Stimulated activated CD8-positive, alpha-beta memory T cell treated with anti-CD3 and anti-CD28 coated beads, Interleukin-7, amount 100 ng/mL, for 4 hours (primary cell): ENCODE data around the gene TACR3.
"Not testable (repeated sequence)": the region's sequence is repeated elsewhere in the genome, so short reads cannot be mapped to it uniquely, and the experiment has no call there.

Source experiments
- DNase-seq, 2 donors: peaks; one replicate each; pipeline ENCODE4 v3.0.0-alpha.2; 2020; ENCODE audit warnings: low read depth in 2 of 2

Gene TACR3

GRCh38 chr4:103719830-103720207 lies at the start of gene TACR3:
Gene TACR3, minus strand, starts transcription at chr4:103719985. Its CDS starts 310 bp downstream, at chr4:103719675.
- no peak for DNase-seq

GRCh38 chr4:103757631-103758030 lies 37.8 kb upstream of the TACR3 start:
- no peak for DNase-seq

- no peak for DNase-seq
Observed at GRCh38 chr4:103756741-103757140, 37.0 kb upstream of the TACR3 start.

GRCh38 chr4:103754844-103755243 lies 35.1 kb upstream of the TACR3 start:
- no peak for DNase-seq

GRCh38 chr4:103753868-103754653 lies 34.3 kb upstream of the TACR3 start:
- DNase-seq: no peak

GRCh38 chr4:103723150-103723549 lies 3.4 kb upstream of the TACR3 start:
- not testable (repeated sequence) for DNase-seq

GRCh38 chr4:103721251-103721650 lies 1.5 kb upstream of the TACR3 start:
- DNase-seq: no peak

GRCh38 chr4:103720661-103721060 lies 876 bp upstream of the TACR3 start:
- DNase-seq: no peak

- no peak for DNase-seq
Observed at GRCh38 chr4:103719105-103719829, 518 bp downstream of the TACR3 start.

GRCh38 chr4:103692615-103693014 lies 27.2 kb downstream of the TACR3 start:
- no peak for DNase-seq

GRCh38 chr4:103673983-103674382 lies 45.8 kb downstream of the TACR3 start:
- no peak for DNase-seq

- DNase-seq: not testable (repeated sequence)
Observed at GRCh38 chr4:103666764-103667163, 53.0 kb downstream of the TACR3 start.

- DNase-seq: no peak
Observed at GRCh38 chr4:103664436-103665075, 55.2 kb downstream of the TACR3 start.

GRCh38 chr4:103648541-103648940 lies 71.2 kb downstream of the TACR3 start:
- no peak for DNase-seq

GRCh38 chr4:103645991-103646390 lies 73.8 kb downstream of the TACR3 start:
- DNase-seq: no peak

- DNase-seq: no peak
Observed at GRCh38 chr4:103634236-103634635, 85.5 kb downstream of the TACR3 start.

GRCh38 chr4:103626296-103626695 lies 93.5 kb downstream of the TACR3 start:
- no peak for DNase-seq

GRCh38 chr4:103591841-103592240 lies 127.9 kb downstream of the TACR3 start:
- DNase-seq: no peak

- no peak for DNase-seq
Observed at GRCh38 chr4:103567591-103567990, 152.2 kb downstream of the TACR3 start.

GRCh38 chr4:103559178-103559577 lies 160.6 kb downstream of the TACR3 start:
- DNase-seq: not testable (repeated sequence)
